LNCaP clone FGC (cell line): ENCODE measurements around the gene CSPG4.
"Not testable (repeated sequence)": the region's sequence is repeated elsewhere in the genome, so short reads cannot be mapped to it uniquely, and the experiment has no call there.

ENCODE experiments used
- DNase-seq: peaks from one replicate; pipeline ENCODE4 v3.0.0-alpha.2; 2011; ENCODE audit warnings: low read depth
- H3K4me3 ChIP-seq: 2 replicates; pipeline ENCODE4 v1.5.1; 2011; ENCODE audit warnings: mild to moderate bottlenecking, low read depth, low read length, control low read depth
- CTCF ChIP-seq: IDR thresholded peaks from 2 replicates; pipeline ENCODE4 v1.5.1; 2012; ENCODE audit warnings: mild to moderate bottlenecking; ENCODE audit not compliant: control insufficient read depth, insufficient read depth; ENCODE audit errors: extremely low read depth

Gene CSPG4

GRCh38 chr15:75704263-75704615 lies 8.4 kb downstream of the CSPG4 start:
- no peak overlapping the region for H3K4me3 ChIP-seq
- TF ChIP-seq CTCF = no peak
- no peak for DNase-seq

GRCh38 chr15:75703440-75704262 lies 9.0 kb downstream of the CSPG4 start:
- not testable (repeated sequence) for H3K4me3 ChIP-seq, DNase-seq

- no peak for TF ChIP-seq CTCF
- no peak for DNase-seq
- H3K4me3 ChIP-seq = no peak overlapping the region
Observed at GRCh38 chr15:75702436-75702835, 10.2 kb downstream of the CSPG4 start.

GRCh38 chr15:75701071-75702003 lies 11.3 kb downstream of the CSPG4 start:
- H3K4me3 ChIP-seq = not testable (repeated sequence)

GRCh38 chr15:75699961-75700874 lies 12.4 kb downstream of the CSPG4 start:
- DNase-seq, H3K4me3 ChIP-seq: not testable (repeated sequence)

More at GRCh38 chr15:75701071-75702003, 11.3 kb downstream of the CSPG4 start:
- not testable (repeated sequence) for DNase-seq

- DNase-seq, H3K4me3 ChIP-seq: not testable (repeated sequence)
Observed at GRCh38 chr15:75699517-75699916, 13.1 kb downstream of the CSPG4 start.

- not testable (repeated sequence) for DNase-seq, H3K4me3 ChIP-seq
Observed at GRCh38 chr15:75697974-75698747, 14.5 kb downstream of the CSPG4 start.

- TF ChIP-seq CTCF = no peak
- no peak overlapping the region for H3K4me3 ChIP-seq
- DNase-seq = no peak
Observed at GRCh38 chr15:75697523-75697922, 15.1 kb downstream of the CSPG4 start.

GRCh38 chr15:75696854-75697259 lies 15.8 kb downstream of the CSPG4 start:
- H3K4me3 ChIP-seq = no peak overlapping the region
- TF ChIP-seq CTCF = no peak
- DNase-seq = no peak
